Measurements from ENCODE around the gene KIAA1614.
"Not testable (repeated sequence)": the region's sequence is repeated elsewhere in the genome, so short reads cannot be mapped to it uniquely, and the experiment has no call there.

The KIAA1614 gene

GRCh38 chr1:180966312-180966711 is 53.6 kb downstream of the KIAA1614 start:
- no peak for DNase-seq

GRCh38 chr1:180966744-180967536 is 54.2 kb downstream of the KIAA1614 start:
- no peak for DNase-seq

GRCh38 chr1:180967558-180967957 is 54.9 kb downstream of the KIAA1614 start:
- DNase-seq, result no peak

GRCh38 chr1:180968834-180969233 is 56.1 kb downstream of the KIAA1614 start:
- not testable (repeated sequence) for DNase-seq

- no peak for DNase-seq
These were observed 56.7 kb downstream of the KIAA1614 start for GRCh38 chr1:180969434-180969833.

GRCh38 chr1:180970333-180971079 is 57.8 kb downstream of the KIAA1614 start:
- DNase-seq, result no peak

GRCh38 chr1:180971273-180971997 is 58.7 kb downstream of the KIAA1614 start:
- no peak for DNase-seq

- DNase-seq, result no peak
These were observed 60.7 kb downstream of the KIAA1614 start for GRCh38 chr1:180973369-180973768.

GRCh38 chr1:180974236-180974635 is 61.5 kb downstream of the KIAA1614 start:
- DNase-seq, result no peak

- DNase-seq, result no peak
These were observed 62.9 kb downstream of the KIAA1614 start for GRCh38 chr1:180975551-180975950.

GRCh38 chr1:180976191-180976590 is 63.5 kb downstream of the KIAA1614 start:
- DNase-seq, result no peak

GRCh38 chr1:180976732-180977357 is 64.1 kb downstream of the KIAA1614 start:
- DNase-seq, result no peak

- peak; percentile 13 for DNase-seq
These were observed 69.1 kb downstream of the KIAA1614 start for GRCh38 chr1:180981596-180982387.

- DNase-seq, result no peak
These were observed 69.7 kb downstream of the KIAA1614 start for GRCh38 chr1:180982422-180982821.

- peak; percentile 76 for DNase-seq
These were observed 75.6 kb downstream of the KIAA1614 start for GRCh38 chr1:180988253-180988752.

GRCh38 chr1:180994262-180994661 is 81.6 kb downstream of the KIAA1614 start:
- DNase-seq, result no peak

GRCh38 chr1:180997843-180998504 is 85.3 kb downstream of the KIAA1614 start:
- DNase-seq, result no peak
